PC-9 (cell line): ENCODE measurements around the gene ZDHHC9.

ENCODE experiments used
- CTCF ChIP-seq: fragments of 200-600 bp; sonication (generic); conservative IDR thresholded peaks from 2 replicates; pipeline ENCODE4 v1.6.1; 2017; ENCODE audit warnings: mixed run types, antibody characterized with exemption, mild to moderate bottlenecking, moderate library complexity
- EZH2 ChIP-seq: fragments of 200-600 bp; sonication (generic); IDR thresholded peaks from 2 replicates; pipeline ENCODE4 v1.8.0; 2017; ENCODE audit warnings: antibody characterized with exemption, low read depth

- TF ChIP-seq CTCF (no peak), EZH2 (no peak)
Observed at GRCh38 chrX:129804806-129805205, 38.9 kb downstream of the ZDHHC9 start.
